ENCODE data around the gene FAM98A. TPM values are rescaled to one million over a fixed set of nuclear protein-coding genes. Genes with fewer than 3 reads are reported as not detected.

The FAM98A gene
- total and polyA plus RNA-seq, 2 donors from 2014 or later = 31.3 to 41.2 TPM

DNA sequence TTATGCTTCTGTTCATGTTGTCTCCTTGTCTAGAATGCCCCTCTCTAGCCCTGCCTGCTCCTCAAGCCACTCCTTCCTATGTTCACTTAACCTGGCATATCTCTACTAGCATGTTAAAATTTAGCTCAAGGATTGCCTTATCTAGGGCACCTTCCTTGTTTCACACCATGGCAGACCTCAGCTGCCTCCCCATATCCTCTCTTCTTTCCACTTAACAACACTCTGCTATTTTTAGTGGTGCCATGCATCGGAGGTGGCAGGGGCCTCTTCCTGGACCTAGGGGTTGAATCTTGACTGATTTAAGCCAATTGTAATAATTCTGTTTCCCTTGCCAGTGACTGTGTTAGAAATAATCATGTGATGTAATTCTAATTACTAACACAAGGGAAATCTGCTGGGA lies 36.9 kb upstream of the FAM98A start:
- no peak overlapping the region for H3K27ac ChIP-seq (ENCODE audit: low read depth in 2 of 2, low read length in 2 of 2)
- no peak overlapping the region for H3K4me3 ChIP-seq (ENCODE audit: low read length in 3 of 3)
- no peaks in the 10 kb centered on the region for H3K36me3 ChIP-seq (ENCODE audit: control insufficient read depth in 2 of 3, insufficient read depth in 3 of 3, low read length in 3 of 3)
- DNase-seq (no peak), FAIRE-seq (no peak)
- intact Hi-C loops (cut with DNase I) = no loop called here
- H3K9ac ChIP-seq (ENCODE audit: low read length in 3 of 3) = no peak overlapping the region
- no peaks in the 10 kb centered on the region for H3K4me1 ChIP-seq (ENCODE audit: control insufficient read depth in 2 of 3, insufficient read depth in 2 of 3, low read depth in 1 of 3, low read length in 3 of 3)
- no peaks in the 10 kb centered on the region for H3K9me3 ChIP-seq (ENCODE audit: control insufficient read depth in 2 of 3, insufficient read depth in 1 of 3, low read length in 3 of 3)
- TF ChIP-seq, protein P1, sequence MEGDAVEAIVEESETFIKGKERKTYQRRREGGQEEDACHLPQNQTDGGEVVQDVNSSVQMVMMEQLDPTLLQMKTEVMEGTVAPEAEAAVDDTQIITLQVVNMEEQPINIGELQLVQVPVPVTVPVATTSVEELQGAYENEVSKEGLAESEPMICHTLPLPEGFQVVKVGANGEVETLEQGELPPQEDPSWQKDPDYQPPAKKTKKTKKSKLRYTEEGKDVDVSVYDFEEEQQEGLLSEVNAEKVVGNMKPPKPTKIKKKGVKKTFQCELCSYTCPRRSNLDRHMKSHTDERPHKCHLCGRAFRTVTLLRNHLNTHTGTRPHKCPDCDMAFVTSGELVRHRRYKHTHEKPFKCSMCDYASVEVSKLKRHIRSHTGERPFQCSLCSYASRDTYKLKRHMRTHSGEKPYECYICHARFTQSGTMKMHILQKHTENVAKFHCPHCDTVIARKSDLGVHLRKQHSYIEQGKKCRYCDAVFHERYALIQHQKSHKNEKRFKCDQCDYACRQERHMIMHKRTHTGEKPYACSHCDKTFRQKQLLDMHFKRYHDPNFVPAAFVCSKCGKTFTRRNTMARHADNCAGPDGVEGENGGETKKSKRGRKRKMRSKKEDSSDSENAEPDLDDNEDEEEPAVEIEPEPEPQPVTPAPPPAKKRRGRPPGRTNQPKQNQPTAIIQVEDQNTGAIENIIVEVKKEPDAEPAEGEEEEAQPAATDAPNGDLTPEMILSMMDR (IDR thresholded peaks at IDR 0.05; ENCODE audit: borderline replicate concordance, extremely low read depth, insufficient read depth) = no peak
- H3K27me3 ChIP-seq (ENCODE audit: control insufficient read depth, insufficient read depth, low read length) = no peaks in the 10 kb centered on the region

DNA sequence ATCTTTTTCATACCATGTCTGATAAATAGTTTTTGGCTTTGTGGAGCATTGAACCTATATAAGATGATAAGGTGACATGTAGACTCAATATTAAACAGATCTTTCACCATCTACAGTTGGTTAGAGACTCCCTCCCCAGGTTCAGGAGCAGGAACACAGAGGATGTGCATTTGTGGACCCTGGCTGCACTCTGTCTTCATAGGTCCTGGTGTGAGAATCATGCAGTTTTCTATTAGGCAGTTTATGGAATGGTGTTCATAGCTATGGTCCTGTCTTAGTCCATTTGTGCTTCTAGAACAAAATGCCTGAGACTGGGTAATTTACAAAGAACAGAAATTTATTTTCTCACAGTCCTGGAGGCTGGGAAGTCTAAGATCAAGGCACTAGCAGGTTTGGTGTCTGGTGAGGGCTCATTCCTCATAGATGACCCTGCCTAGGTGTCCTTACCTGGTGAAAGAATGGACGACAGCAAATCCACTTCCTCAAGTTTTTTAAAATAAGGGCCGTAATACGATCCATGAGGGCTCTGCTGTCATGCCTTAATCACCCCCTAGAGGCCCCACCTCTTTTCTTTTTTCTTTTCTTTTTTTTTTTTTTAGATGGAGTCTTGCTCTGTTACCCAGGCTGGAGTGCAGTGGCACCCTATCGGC lies 35.3 kb upstream of the FAM98A start:
- Histone ChIP-seq H3K27me3 (ENCODE audit: control insufficient read depth, insufficient read depth, low read length) (no peaks in the 10 kb centered on the region), H3K9ac (ENCODE audit: low read length in 3 of 3) (no peak overlapping the region), H3K36me3 (ENCODE audit: control insufficient read depth in 2 of 3, insufficient read depth in 3 of 3, low read length in 3 of 3) (no peaks in the 10 kb centered on the region), H3K4me3 (ENCODE audit: low read length in 3 of 3) (no peak overlapping the region), H3K4me1 (ENCODE audit: control insufficient read depth in 2 of 3, insufficient read depth in 2 of 3, low read depth in 1 of 3, low read length in 3 of 3) (no peaks in the 10 kb centered on the region), H3K27ac (ENCODE audit: low read depth in 2 of 2, low read length in 2 of 2) (no peak overlapping the region), H3K9me3 (ENCODE audit: control insufficient read depth in 2 of 3, insufficient read depth in 1 of 3, low read length in 3 of 3) (no peaks in the 10 kb centered on the region)
- TF ChIP-seq, protein P1 (IDR thresholded peaks at IDR 0.05; ENCODE audit: borderline replicate concordance, extremely low read depth, insufficient read depth) = no peak
- DNase-seq (no peak), FAIRE-seq (no peak)
- intact Hi-C loops (cut with DNase I) = no loop called here

- Histone ChIP-seq H3K9ac (ENCODE audit: low read length in 3 of 3) (no peak overlapping the region), H3K9me3 (ENCODE audit: control insufficient read depth in 2 of 3, insufficient read depth in 1 of 3, low read length in 3 of 3) (no peaks in the 10 kb centered on the region), H3K27me3 (ENCODE audit: control insufficient read depth, insufficient read depth, low read length) (no peaks in the 10 kb centered on the region), H3K4me3 (ENCODE audit: low read length in 3 of 3) (no peak overlapping the region), H3K4me1 (ENCODE audit: control insufficient read depth in 2 of 3, insufficient read depth in 2 of 3, low read depth in 1 of 3, low read length in 3 of 3) (no peaks in the 10 kb centered on the region), H3K36me3 (ENCODE audit: control insufficient read depth in 2 of 3, insufficient read depth in 3 of 3, low read length in 3 of 3) (no peaks in the 10 kb centered on the region), H3K27ac (ENCODE audit: low read depth in 2 of 2, low read length in 2 of 2) (no peak overlapping the region)
- FAIRE-seq (no peak), DNase-seq (no peak)
- TF ChIP-seq, protein P1 (IDR thresholded peaks at IDR 0.05; ENCODE audit: borderline replicate concordance, extremely low read depth, insufficient read depth) = no peak
- intact Hi-C loops (cut with DNase I) = no loop called here
These were observed 34.2 kb upstream of the FAM98A start for GRCh38 chr2:33633315-33633714.

DNA sequence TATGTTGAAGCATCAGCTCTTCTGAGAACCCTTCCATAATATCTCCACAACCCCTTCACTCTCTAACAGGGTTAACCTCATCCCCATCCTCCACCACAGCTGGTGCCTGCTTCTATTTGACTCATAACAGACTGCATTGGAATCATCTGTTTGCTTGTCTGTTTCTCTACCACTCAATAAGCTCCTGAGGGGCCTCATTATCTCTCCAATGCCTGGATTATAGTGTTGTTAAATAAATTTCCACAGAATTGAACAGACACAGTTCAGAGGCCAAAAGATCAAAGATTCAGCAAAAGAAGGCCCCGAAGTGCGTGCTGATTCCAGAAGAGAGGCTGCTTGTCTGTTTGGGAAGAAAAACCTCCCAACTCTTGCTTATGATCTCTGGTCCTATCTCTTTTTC lies 33.7 kb upstream of the FAM98A start:
- intact Hi-C loops (cut with DNase I) = no loop called here
- Histone ChIP-seq H3K4me3 (ENCODE audit: low read length in 3 of 3) (no peak overlapping the region), H3K9me3 (ENCODE audit: control insufficient read depth in 2 of 3, insufficient read depth in 1 of 3, low read length in 3 of 3) (no peaks in the 10 kb centered on the region), H3K27ac (ENCODE audit: low read depth in 2 of 2, low read length in 2 of 2) (no peak overlapping the region), H3K9ac (ENCODE audit: low read length in 3 of 3) (no peak overlapping the region), H3K36me3 (ENCODE audit: control insufficient read depth in 2 of 3, insufficient read depth in 3 of 3, low read length in 3 of 3) (no peaks in the 10 kb centered on the region), H3K27me3 (ENCODE audit: control insufficient read depth, insufficient read depth, low read length) (no peaks in the 10 kb centered on the region), H3K4me1 (ENCODE audit: control insufficient read depth in 2 of 3, insufficient read depth in 2 of 3, low read depth in 1 of 3, low read length in 3 of 3) (no peaks in the 10 kb centered on the region)
- TF ChIP-seq, protein P1 (IDR thresholded peaks at IDR 0.05; ENCODE audit: borderline replicate concordance, extremely low read depth, insufficient read depth) = no peak
- FAIRE-seq (no peak), DNase-seq (no peak)
